Inflammatory macrophage treated with lipopolysaccharide for 1 hour (primary cell): ENCODE measurements around the gene CCDC154.
"Not testable (repeated sequence)": the region's sequence is repeated elsewhere in the genome, so short reads cannot be mapped to it uniquely, and the experiment has no call there.

Experiments used
- DNase-seq, 2 donors: peaks; one replicate each; pipeline ENCODE4 v3.0.0-alpha.2; 2020 to 2022

The CCDC154 gene

GRCh38 chr16:1443980-1444729 lies at the start of gene CCDC154:
Gene CCDC154, minus strand, starts transcription at chr16:1444556. Its CDS starts 234 bp downstream, at chr16:1444322.
- no peak for DNase-seq

GRCh38 chr16:1493746-1494094 lies 49.4 kb upstream of the CCDC154 start:
- no peak for DNase-seq

GRCh38 chr16:1492923-1493745 lies 48.8 kb upstream of the CCDC154 start, which contains the start of gene TELO2:
Gene TELO2, plus strand, starts transcription at chr16:1493360. Its CDS starts 922 bp downstream, at chr16:1494282.
- peak; percentile 65 to 88 for DNase-seq

- DNase-seq = no peak
Observed at GRCh38 chr16:1492082-1492922, 47.9 kb upstream of the CCDC154 start.

- no peak for DNase-seq
Observed at GRCh38 chr16:1491327-1491726, 47.0 kb upstream of the CCDC154 start.

- DNase-seq = no peak
Observed at GRCh38 chr16:1489077-1489476, 44.7 kb upstream of the CCDC154 start.

- no peak for DNase-seq
Observed at GRCh38 chr16:1488619-1489018, 44.3 kb upstream of the CCDC154 start, which contains the start of gene PTX4. Gene PTX4, minus strand, starts transcription at chr16:1488944. Its CDS starts 35 bp downstream, at chr16:1488909.

- no peak for DNase-seq
Observed at GRCh38 chr16:1488054-1488601, 43.8 kb upstream of the CCDC154 start.

GRCh38 chr16:1487395-1488053 lies 43.2 kb upstream of the CCDC154 start:
- no peak for DNase-seq

GRCh38 chr16:1486551-1487390 lies 42.4 kb upstream of the CCDC154 start:
- DNase-seq = no peak

- DNase-seq = no peak
Observed at GRCh38 chr16:1485847-1486496, 41.6 kb upstream of the CCDC154 start.

GRCh38 chr16:1481906-1482835 lies 37.8 kb upstream of the CCDC154 start:
- no peak for DNase-seq

GRCh38 chr16:1478937-1479336 lies 34.6 kb upstream of the CCDC154 start:
- DNase-seq = not testable (repeated sequence)

GRCh38 chr16:1477033-1477432 lies 32.7 kb upstream of the CCDC154 start:
- no peak for DNase-seq

- no peak for DNase-seq
Observed at GRCh38 chr16:1475552-1476114, 31.3 kb upstream of the CCDC154 start.

- DNase-seq = peak; percentile 78 to 79
Observed at GRCh38 chr16:1474796-1475551, 30.6 kb upstream of the CCDC154 start, which contains the start of gene CLCN7. Gene CLCN7, minus strand, starts transcription at chr16:1475028. Its CDS starts 54 bp downstream, at chr16:1474974.

GRCh38 chr16:1474082-1474795 lies 29.9 kb upstream of the CCDC154 start:
- DNase-seq = no peak
